Muscle of leg (tissue), 11 donors: Measurements from ENCODE around the gene KIFC3. TPM values are rescaled to one million over a fixed set of nuclear protein-coding genes. Genes with fewer than 3 reads are reported as not detected.
"Not testable (repeated sequence)": the region's sequence is repeated elsewhere in the genome, so short reads cannot be mapped to it uniquely, and the experiment has no call there.

Experiments used
- DNase-seq: peaks from one replicate; pipeline ENCODE4 v3.0.0; 2013
- H3K27ac ChIP-seq: one replicate; pipeline ENCODE4 v1.5.1; 2013; ENCODE audit warnings: mild to moderate bottlenecking, low read length, control low read depth
- H3K27me3 ChIP-seq: one replicate; pipeline ENCODE4 v1.6.1; 2013; ENCODE audit warnings: low read length; ENCODE audit not compliant: control insufficient read depth, insufficient read depth
- H3K36me3 ChIP-seq: one replicate; pipeline ENCODE4 v1.6.1; 2013; ENCODE audit warnings: low read length; ENCODE audit not compliant: control insufficient read depth, insufficient read depth
- H3K4me1 ChIP-seq: one replicate; pipeline ENCODE4 v1.6.1; 2013; ENCODE audit warnings: low read length; ENCODE audit not compliant: control insufficient read depth, insufficient read depth
- H3K4me3 ChIP-seq: one replicate; pipeline ENCODE4 v1.5.1; 2013; ENCODE audit warnings: low read length, control low read depth
- H3K9me3 ChIP-seq: replicated peaks from 2 replicates; pipeline ENCODE4 v1.6.1; 2013; ENCODE audit warnings: low read depth, low read length; ENCODE audit not compliant: control insufficient read depth
- WGBS: methylation state at CpG from one replicate; pipeline ENCODE4 v1.1.5; 2013; ENCODE audit warnings: missing lambda C conversion rate; ENCODE audit not compliant: insufficient coverage; 5-methylcytosine and 5-hydroxymethylcytosine counted together
- polyA plus RNA-seq, 8 donors: library from polyadenylated mRNA; unstranded; fragments of 120-200 nt; gene quantifications; one replicate each; pipeline versions ENCODE4 v1.2.1 to v1.2.3, GENCODE V29; 2013; ENCODE audit warnings: inconsistent platforms in 1 of 8, low replicate concordance in 1 of 8; ENCODE audit not compliant: insufficient read length in 8 of 8, insufficient read depth in 1 of 8
- total RNA-seq: library from RNA; stranded (reverse); fragments of 120-200 nt; gene quantifications from one replicate; pipeline ENCODE4 v1.2.4, GENCODE V29; 2013

The KIFC3 gene
- total and polyA plus RNA-seq, 9 donors = 13.8 to 34.6 (median 21.7) TPM

DNA sequence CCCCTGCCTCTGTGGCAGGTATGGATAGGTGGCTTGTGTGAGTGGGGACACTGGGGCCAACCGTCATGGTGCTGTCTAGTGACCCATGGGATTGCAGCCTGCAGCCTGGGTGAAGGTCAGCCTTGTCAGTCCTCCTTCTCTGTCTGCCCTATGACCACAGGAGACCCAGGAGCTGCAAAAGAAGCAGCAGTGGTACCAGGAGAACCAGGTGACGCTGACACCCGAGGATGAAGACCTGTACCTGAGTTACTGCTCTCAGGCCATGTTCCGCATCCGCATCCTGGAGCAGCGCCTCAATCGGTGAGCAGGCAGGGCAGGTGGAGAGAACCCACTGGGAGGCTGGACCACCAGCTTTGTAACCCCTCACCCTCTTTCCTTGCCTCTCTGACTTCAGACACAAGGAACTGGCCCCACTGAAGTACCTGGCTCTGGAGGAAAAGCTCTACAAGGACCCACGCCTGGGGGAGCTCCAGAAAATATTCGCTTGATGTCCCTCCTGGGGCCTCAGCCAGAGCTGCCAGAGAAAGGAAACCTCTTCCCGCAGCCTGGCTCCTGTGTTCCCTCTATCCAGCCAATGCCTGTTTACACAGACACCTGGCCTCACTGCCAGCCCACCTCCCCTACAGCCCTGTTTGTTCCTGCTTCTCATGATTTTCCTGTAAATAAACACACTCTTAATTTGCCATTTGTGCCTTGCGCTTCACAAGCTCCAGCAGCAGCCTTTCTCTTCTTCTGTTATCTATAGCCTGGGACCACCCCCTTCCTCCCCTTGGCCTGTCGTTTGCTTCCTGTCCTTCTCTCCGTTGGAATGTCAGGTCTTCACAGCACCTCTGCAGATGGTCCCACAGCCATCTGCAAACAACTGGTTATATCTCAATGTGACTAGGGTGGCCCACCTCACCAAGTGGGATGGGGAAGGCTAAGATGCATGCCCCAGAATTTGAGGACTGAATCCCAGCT, 71.2 kb downstream of the KIFC3 start:
- H3K27ac ChIP-seq = no peak overlapping the region
- no peak for DNase-seq
- no peaks in the 10 kb centered on the region for H3K36me3 ChIP-seq
- peaks cover 9% of the 10 kb centered on the region for H3K4me1 ChIP-seq
- WGBS = 64% methylated on average over 11 of the region's 13 CpGs
- H3K9me3 ChIP-seq = no peaks in the 10 kb centered on the region
- H3K4me3 ChIP-seq = no peak overlapping the region
- no peaks in the 10 kb centered on the region for H3K27me3 ChIP-seq

DNA sequence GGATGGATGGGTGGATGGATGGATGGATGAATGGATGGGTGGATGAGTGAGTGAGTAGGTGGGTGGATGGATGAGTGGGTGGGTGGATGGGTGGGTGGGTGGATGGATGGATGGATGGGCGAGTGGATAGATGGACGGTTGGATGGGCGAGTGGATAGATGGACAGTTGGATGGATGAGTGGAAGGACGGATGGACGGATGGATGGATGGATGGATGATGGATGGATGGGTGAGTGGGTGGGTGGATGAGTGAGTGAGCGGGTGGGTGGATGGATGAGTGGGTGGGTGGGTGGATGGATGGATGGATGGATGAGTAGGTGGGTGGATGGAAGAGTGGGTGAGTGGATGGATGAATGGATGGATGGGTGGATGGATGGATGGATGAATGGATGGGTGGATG, 72.4 kb downstream of the KIFC3 start:
- H3K27me3 ChIP-seq, H3K4me3 ChIP-seq: not testable (repeated sequence)
- 88% methylated on average over 6 of the region's 6 CpGs for WGBS

DNA sequence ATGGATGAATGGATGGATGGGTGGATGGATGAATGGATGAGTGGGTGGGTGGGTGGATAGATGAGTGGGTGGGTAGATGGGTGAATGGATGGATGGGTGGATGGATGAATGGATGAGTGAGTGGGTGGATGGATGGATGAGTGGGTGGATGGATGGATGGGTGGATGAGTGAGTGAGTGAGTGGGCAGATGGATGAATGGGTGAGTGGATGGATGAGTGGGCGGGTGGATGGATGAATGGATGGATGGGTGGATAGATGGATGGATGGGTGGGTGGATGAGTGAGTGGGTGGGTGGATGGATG, 73.2 kb downstream of the KIFC3 start:
- H3K9me3 ChIP-seq = no peaks in the 10 kb centered on the region
- H3K4me1 ChIP-seq = no peaks in the 10 kb centered on the region
- WGBS = 100% methylated on average over 1 of the region's 1 CpG
- H3K4me3 ChIP-seq = no peak overlapping the region
- no peak overlapping the region for H3K27ac ChIP-seq
- DNase-seq = no peak
- no peaks in the 10 kb centered on the region for H3K36me3 ChIP-seq
- H3K27me3 ChIP-seq = no peaks in the 10 kb centered on the region

More for the DNA sequence above, 72.4 kb downstream of the KIFC3 start:
- not testable (repeated sequence) for H3K27ac ChIP-seq, H3K36me3 ChIP-seq, DNase-seq, H3K9me3 ChIP-seq, H3K4me1 ChIP-seq

DNA sequence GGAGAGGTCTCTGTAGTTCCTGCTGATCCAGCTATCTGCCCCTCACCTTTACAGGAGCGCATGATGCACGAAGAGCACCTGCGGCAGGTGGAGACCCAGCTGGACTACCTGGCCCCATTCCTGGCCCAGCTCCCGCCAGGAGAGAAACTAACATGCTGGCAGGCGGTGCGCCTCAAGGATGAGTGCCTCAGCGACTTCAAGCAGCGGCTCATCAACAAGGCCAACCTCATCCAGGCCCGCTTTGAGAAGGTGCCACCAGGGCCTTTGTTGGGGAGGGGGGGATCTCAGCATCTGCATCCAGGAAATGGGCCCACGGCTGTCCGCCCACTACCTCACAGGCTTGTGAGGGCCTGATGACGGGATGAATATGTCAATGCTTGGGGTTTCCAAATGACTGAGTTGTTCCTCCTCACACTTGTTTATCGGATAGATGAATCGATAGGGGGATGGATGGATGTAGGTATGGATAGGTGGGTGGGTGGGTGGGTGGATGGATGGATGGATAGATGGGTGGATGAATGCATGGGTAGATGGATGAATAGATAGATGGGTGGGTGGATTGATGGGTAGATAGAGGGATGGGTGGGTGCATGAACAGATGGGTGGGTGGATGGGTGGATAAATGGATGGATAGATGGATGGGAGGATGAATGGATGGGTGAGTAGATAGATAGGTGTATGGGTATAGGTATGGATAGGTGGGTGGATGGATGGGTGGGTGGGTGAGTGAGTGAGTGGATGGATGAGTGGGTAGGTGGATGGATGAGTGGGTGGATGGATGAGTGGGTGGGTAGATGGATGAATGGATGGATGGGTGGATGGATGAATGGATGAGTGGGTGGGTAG, 73.7 kb downstream of the KIFC3 start:
- Histone ChIP-seq H3K4me1 (no peaks in the 10 kb centered on the region), H3K27me3 (no peaks in the 10 kb centered on the region), H3K36me3 (no peaks in the 10 kb centered on the region), H3K9me3 (no peaks in the 10 kb centered on the region), H3K27ac (no peak overlapping the region), H3K4me3 (no peak overlapping the region)
- DNase-seq = no peak
- WGBS = 96% methylated on average over 12 of the region's 14 CpGs

DNA sequence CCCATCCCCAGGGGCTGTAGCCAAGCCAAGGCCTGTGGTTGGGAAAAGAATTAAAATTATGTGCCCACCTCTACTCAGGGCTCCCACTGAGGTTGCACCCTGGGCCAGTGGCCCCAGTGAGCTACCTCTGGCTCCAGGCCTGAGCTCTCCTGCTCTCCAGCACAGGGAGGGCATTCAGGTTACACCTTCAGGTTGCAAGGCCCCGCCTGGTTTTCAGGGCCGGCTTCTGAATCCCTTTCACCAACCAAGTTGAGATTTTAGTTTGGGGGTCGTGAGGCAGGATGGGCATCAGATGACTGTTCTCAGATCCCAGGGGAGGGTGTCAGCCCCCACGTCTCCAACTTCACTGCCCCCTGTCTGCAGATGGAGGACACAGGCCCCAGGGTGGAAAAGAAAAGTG, 74.7 kb downstream of the KIFC3 start:
- WGBS = no CpG with 5 or more reads among the region's 4 CpGs
- Histone ChIP-seq H3K27ac (no peak overlapping the region), H3K27me3 (no peaks in the 10 kb centered on the region), H3K9me3 (no peaks in the 10 kb centered on the region), H3K4me1 (no peaks in the 10 kb centered on the region), H3K36me3 (no peaks in the 10 kb centered on the region), H3K4me3 (no peak overlapping the region)
- no peak for DNase-seq

DNA sequence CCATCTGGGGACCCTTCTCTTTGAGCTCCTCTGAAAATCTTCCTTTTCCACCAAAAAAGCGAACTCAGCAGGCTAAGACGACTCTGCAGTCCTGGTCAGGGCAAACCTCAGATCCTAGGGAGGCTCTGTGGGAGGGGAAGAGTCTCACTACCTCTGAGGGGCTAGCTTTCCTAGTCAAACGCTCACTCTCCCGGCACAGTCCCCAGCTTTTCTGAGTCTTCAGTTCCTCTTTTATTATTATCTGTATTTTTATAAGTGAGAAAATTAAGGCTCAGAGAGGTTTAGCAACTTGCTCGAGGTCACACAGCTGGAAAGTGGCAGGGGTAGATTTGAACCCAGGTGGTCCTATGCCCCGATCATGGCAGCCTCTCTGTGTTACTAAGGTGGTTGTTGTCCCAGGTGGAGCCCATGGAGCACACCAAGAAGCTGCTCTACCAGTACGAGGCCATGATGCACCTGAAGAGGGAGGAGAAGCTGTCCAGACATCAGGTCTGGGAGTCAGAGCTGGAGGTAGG, 75.8 kb downstream of the KIFC3 start:
- Histone ChIP-seq H3K36me3 (no peaks in the 10 kb centered on the region), H3K4me1 (no peaks in the 10 kb centered on the region), H3K27ac (no peak overlapping the region), H3K27me3 (no peaks in the 10 kb centered on the region), H3K9me3 (no peaks in the 10 kb centered on the region), H3K4me3 (no peak overlapping the region)
- DNase-seq = no peak
- WGBS = 79% methylated on average over 3 of the region's 7 CpGs

DNA sequence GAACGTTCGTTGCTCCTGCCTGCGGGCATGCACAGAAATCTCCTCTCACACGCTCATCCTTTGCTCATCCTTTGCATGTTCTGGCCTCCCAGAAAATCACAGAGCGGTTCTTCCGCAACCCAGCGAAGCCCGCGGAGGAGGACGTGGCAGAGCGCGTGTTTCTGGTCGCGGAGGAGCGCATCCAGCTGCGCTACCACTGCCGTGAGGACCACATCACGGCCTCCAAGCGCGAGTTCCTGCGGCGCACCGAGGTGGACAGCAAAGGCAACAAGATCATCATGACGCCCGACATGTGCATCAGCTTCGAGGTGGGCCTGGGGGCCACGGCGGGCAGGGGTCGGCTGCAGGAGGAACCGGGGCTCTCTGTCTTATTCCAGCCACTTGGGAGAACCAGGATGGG, 76.3 kb downstream of the KIFC3 start:
- Histone ChIP-seq H3K27ac (no peak overlapping the region), H3K27me3 (no peaks in the 10 kb centered on the region), H3K36me3 (no peaks in the 10 kb centered on the region), H3K9me3 (no peaks in the 10 kb centered on the region), H3K4me3 (no peak overlapping the region), H3K4me1 (no peaks in the 10 kb centered on the region)
- DNase-seq = no peak
- 91% methylated on average over 30 of the region's 30 CpGs for WGBS

DNA sequence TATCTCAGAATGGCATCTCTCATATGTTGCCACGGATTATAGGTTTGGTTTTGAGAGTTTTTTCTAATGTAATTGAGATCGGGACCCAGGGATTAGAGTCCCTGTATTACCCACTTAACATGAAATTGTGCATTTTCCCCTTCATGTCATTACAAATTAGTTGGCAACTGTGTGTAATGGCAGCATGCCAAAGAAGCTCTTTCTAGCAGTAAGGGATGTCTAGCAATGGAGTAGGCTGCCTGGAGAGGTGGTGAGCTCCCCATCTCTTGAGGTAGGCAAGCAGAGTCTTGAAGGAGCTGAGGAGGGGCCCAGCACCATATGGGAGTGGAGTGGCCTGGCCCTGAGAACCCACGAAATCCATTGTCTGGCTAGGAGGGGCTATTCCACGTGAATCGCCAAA, 76.7 kb downstream of the KIFC3 start:
- H3K27ac ChIP-seq = no peak overlapping the region
- H3K4me1 ChIP-seq = no peaks in the 10 kb centered on the region
- no peak overlapping the region for H3K4me3 ChIP-seq
- H3K9me3 ChIP-seq = no peaks in the 10 kb centered on the region
- no peak for DNase-seq
- no peaks in the 10 kb centered on the region for H3K36me3 ChIP-seq
- no peaks in the 10 kb centered on the region for H3K27me3 ChIP-seq
- WGBS = 91% methylated on average over 3 of the region's 5 CpGs

DNA sequence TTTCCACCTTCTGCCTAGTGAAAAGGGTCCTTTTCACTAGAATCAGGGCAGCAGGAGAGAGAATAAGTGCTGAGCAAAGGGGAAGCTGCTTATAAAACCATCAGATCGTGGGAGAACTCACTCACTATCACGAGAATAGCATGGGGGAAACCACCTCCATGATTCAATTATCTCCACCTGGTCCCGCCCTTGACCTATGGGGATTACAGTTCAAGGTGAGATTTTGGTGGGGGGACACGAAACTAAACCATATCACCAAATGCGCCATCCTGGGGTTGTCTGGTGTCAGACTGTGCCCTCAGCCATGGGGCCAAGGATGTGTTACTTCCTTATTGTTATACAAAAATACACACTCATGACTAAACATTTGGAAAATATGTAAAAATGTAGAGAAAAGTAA, 77.1 kb downstream of the KIFC3 start:
- Histone ChIP-seq H3K27ac (no peak overlapping the region), H3K4me3 (no peak overlapping the region), H3K36me3 (no peaks in the 10 kb centered on the region), H3K4me1 (no peaks in the 10 kb centered on the region), H3K9me3 (no peaks in the 10 kb centered on the region), H3K27me3 (no peaks in the 10 kb centered on the region)
- no CpG with 5 or more reads among the region's 5 CpGs for WGBS
- no peak for DNase-seq

DNA sequence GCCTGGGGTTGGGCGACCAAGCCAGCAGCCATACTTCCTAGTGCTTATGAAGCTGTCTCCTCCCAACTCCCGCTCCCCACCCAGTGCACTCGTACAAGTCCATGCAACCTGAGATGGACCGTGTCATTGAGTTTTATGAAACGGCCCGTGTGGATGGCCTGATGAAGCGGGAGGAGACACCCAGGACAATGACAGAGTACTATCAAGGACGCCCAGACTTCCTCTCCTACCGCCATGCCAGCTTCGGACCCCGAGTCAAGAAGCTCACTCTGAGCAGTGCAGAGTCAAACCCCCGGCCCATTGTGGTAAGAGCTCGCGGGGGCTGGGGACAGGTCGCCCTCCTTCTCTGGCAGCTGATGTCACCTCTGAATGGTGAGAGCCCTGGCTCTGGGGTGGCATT, 77.8 kb downstream of the KIFC3 start:
- Histone ChIP-seq H3K4me1 (no peaks in the 10 kb centered on the region), H3K9me3 (no peaks in the 10 kb centered on the region), H3K27ac (no peak overlapping the region), H3K36me3 (no peaks in the 10 kb centered on the region), H3K4me3 (no peak overlapping the region), H3K27me3 (no peaks in the 10 kb centered on the region)
- WGBS = 65% methylated on average over 7 of the region's 15 CpGs
- no peak for DNase-seq
